ENCODE results near the gene SERAC1. TPM values are rescaled to one million over a fixed set of nuclear protein-coding genes. Genes with fewer than 3 reads are reported as not detected.
"Not testable (repeated sequence)": the region's sequence is repeated elsewhere in the genome, so short reads cannot be mapped to it uniquely, and the experiment has no call there.

The SERAC1 gene
- 4.7 and 4.9 TPM in 2 replicates for total RNA-seq

DNA sequence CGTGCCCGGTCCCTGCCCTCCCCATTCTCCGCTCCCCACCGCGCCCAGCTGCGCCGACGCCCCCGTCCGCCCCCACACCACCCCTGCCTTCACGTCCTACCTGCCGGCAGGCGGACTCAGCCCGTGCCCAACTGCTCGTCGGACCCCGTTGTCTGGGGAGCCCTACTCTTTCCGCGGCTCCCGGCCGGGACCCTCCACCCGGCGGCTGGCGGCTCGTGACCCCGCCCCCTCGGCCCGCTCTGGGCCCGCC lies at the start of gene SERAC1:
SERAC1 (minus strand) TSS at position 223 of the 250 bp plus-strand sequence. CDS start 9,899 bp downstream, outside the sequence.
- intact Hi-C loops (cut with micrococcal nuclease), result loop anchor here (1.0 to 5.0 kb wide), 4 partner anchors 39 to 786 kb away; partner anchors contain the start of gene ZDHHC14

DNA sequence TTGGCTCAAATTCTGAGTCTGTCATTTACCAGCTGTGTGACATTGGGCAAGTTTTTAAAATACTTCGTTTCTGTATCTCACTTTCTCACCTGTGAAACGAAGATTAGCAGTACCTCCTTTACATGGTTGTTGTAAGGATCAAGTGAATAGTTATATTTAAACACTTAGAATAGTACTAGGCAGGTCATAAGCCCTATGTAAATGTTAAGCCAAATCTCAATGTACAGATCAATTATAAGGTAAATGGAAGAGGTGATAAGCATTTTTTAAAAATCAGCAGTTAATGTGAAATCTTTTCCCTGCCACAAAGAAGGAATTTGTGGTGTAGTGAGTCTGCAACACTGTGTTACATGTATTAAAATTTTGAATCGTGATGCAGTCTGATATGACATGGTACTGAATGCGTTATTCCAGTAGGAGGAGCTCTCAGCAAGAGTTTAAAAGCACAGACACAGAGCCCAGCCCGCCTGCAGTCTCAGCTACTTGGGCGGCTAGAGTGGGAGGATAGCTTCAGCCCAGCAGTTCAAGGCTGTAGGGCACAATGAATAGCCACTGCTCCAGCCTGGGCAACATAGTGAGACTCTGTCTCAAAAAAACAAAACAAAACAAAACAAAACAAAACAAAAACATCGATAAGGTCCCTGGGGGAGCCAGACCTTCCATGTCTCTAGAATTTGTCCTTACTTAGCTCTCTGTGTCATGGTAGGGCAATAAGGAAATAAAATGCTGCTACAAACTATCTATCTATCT lies 46.0 kb upstream of the SERAC1 start:
- intact Hi-C loops (cut with micrococcal nuclease), result loop anchor here (1.0 to 10.0 kb wide), 5 partner anchors 348 to 761 kb away; partner anchors contain the start of gene TMEM181

DNA sequence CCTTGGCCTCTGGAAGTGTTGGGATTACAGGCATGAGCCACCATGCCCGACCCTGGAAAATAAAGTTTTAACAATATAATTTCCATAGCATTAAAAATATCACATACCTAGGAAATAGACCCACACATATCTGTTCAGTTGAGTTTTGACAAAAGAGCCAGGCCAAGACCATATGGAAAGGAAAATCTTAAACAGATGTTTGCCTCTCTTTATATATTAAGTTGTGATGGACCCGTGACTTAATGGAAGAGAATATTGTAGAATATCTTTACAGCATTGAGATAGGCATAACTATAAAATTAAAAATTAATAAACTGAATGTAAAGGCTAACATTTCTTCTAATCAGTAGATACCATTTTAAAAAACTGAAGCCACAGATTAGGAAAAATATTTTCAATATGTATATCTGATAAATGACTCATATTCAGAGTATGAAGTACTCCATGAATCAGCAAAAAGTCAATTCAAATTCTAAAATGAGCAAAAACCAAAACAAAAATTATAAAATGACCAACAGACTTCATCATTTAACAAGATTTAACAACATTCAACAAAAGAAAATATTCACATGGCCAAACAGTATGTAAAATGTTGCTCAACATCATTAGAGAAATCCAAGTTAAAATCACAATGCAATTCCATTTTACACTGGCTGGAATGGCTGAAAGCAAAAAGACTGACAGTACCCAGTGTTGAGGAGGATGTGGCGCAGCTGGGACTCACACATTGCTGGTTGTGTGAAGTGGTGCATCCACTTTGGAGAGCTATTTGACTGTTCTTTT lies 43.4 kb upstream of the SERAC1 start:
- intact Hi-C loops (cut with micrococcal nuclease), result loop anchor here (5.0 to 10.0 kb wide), 2 partner anchors 351 to 763 kb away; partner anchors contain the start of gene TMEM181

- intact Hi-C loops (cut with micrococcal nuclease), result loop anchor here (5.0 to 10.0 kb wide), 2 partner anchors 353 to 765 kb away; partner anchors contain the start of gene TMEM181
These were observed 41.7 kb upstream of the SERAC1 start for GRCh38 chr6:158209582-158210333.

DNA sequence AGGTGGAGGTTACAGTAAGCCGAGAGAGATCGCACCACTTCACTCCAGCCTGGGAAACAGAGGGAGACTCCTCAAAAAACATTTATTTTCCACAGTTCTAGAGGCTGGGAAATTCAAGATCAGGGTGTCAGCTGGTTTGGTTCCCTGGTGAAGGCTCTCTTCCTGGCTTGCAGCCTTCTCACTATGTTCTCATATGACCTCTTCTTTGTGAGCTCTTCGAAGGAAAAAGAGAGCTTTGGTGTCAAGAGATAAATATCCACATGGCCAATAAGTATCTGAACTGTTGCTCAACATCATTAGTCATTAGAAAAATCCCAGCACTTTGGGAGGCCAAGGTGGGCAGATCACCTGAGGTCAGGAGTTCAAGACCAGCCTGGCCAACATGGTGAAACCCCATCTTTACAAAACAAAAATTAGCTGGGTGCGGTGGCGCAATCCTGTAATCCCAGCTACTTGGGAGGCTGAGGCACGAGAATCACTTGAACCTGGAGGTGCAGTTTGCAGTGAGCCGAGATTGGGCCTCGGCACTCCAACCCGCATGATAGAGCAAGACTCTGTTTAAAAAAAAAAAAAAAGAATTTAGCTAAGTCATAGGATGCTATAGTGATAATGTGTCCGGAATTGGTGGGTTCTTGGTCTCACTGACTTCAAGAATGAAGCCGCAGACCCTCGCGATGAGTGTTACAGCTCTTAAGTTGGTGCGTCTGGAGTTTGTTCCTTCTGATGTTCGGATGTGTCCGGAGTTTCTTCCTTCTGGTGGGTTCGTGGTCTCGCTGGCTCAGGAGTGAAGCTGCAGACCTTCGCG lies 40.4 kb upstream of the SERAC1 start:
- intact Hi-C loops (cut with micrococcal nuclease), result not testable (repeated sequence)

DNA sequence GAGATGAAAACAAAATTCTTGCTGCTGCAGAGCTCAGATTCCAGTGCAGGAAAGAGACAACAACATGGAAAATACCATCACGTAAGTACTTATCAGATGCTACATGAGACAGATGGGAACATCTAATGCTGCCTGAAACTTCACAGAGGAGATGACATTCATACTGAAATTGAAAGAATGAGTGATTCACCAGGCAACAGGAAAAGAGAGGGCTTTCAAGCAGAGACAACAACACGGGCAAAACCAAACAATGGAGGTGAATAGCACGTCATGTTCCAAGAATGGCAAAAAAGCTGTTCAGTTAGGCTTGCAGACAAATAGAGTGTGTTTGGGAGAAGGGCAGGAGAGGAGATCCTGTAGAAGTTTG lies 39.3 kb upstream of the SERAC1 start:
- intact Hi-C loops (cut with micrococcal nuclease), result loop anchor here (1.0 to 2.0 kb wide), 2 partner anchors 39 to 441 kb away; partner anchors contain the start of genes GTF2H5 and SERAC1

GRCh38 chr6:158206740-158207421 lies 38.8 kb upstream of the SERAC1 start:
- intact Hi-C loops (cut with micrococcal nuclease), result loop anchor here (1.0 to 2.0 kb wide), 2 partner anchors 39 to 442 kb away; partner anchors contain the start of genes GTF2H5 and SERAC1

DNA sequence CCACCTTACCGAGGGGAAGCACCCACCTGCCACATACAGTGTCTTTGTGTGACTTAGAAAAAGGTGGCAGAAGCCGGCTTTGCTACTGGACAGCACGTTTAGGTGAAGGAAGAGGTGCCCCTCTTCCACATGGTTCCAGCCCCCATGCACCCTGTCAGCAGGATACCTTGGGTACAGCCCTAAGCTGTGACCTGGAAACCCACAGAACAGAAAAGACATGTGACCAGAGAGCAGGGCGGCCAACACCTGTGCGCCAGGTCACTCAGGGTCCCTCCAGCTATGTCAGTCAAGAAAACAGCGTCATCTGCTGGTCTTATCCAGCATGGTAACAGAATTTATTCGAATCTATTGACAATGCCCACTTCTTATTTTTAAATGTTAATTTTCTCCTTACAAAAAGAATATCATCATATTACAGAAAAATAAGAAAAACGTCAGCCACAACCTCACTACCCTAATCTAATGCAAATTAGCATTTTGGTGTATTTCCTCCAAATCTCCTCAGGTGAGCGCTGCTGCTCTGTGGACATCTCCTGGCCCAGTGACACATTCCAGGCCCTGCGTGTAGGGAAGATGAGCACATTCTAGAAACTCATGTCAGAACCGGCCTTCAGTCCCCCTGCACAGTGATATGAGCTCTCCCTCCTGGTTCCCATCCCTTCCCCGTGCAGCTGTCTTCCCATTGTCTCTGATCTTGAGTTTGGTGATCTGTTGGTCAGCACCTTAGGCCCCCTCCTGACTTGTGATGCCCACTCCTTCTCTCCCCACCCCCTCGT lies 37.3 kb upstream of the SERAC1 start:
- intact Hi-C loops (cut with micrococcal nuclease), result no loop called here

DNA sequence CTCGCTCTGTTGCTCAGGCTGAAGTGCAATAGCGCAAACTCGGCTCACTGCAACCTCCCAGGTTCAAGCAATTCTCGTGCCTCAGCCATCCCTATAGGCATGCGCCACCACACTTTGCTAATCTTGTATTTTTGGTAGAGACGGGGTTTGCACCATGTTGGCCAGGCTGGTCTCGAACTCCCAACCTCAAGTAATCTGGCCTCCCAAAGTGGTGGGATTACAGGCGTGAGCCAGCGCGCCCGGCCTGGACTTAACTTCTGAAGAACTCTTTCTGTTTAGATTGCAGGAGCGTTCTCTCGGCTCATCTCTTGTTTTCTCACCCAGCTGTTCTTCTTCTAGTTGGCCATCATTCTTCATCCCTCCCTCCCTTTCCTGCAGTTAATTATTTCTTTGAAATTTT lies 30.4 kb upstream of the SERAC1 start:
- intact Hi-C loops (cut with micrococcal nuclease), result no loop called here

DNA sequence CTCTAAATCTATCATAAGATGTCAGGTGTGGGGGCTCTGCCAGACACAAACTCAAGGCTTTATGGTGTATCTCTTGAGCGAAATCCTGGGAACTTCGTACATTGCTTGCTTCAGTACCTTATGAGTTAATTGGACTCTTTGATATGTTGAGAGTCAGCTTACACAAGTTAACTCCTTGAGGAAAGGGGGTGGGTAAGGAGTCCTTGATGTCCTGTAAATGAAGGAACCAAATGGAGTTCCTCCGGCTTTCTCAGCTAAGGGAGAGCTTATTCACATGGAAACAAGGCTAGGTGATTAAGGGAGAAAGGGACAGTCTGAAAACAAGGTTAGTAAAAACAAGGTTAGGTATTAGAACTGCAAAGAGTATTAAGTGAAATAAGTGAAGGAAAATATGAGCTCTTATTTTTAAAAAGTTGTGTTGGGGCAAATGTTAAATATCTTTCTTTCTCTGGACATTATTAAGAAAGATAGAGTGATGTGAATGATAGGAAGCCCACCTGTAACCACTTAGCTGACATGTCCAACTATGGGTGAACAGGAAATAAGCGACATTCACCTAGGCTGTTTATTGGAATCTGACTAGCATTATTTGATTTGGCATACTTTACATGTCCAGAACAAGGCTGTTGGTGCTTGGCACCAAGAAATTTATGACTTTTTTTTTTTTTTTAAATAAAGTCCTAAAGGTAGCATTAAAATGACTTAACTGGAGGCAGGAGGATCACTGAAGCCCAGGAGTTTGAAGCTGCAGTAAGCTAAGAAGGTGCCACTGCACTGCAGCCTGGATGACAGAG lies 26.6 kb upstream of the SERAC1 start:
- intact Hi-C loops (cut with micrococcal nuclease), result no loop called here

GRCh38 chr6:158191761-158192160 lies 23.7 kb upstream of the SERAC1 start:
- intact Hi-C loops (cut with micrococcal nuclease), result no loop called here

- intact Hi-C loops (cut with micrococcal nuclease), result no loop called here
These were observed 23.0 kb upstream of the SERAC1 start for GRCh38 chr6:158191032-158191431.

DNA sequence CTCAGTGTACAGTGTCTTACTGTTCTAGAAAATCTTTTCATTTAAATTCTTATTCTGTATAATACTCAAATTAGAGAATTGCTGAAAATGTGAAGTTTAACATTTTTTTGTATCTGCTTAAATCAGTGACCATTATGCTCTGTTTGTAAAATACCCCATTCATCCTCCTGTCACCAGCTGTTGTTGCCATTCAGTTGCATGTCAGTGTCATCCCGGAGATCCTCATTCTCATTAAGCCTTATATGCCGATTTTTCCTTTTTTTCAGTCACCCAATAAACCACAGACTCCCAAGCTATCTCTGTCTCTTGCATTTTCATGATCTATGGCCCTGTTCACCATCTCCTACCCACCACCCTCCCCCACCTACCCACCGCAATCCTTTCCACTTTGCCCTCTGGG lies 20.5 kb upstream of the SERAC1 start:
- intact Hi-C loops (cut with micrococcal nuclease), result no loop called here

DNA sequence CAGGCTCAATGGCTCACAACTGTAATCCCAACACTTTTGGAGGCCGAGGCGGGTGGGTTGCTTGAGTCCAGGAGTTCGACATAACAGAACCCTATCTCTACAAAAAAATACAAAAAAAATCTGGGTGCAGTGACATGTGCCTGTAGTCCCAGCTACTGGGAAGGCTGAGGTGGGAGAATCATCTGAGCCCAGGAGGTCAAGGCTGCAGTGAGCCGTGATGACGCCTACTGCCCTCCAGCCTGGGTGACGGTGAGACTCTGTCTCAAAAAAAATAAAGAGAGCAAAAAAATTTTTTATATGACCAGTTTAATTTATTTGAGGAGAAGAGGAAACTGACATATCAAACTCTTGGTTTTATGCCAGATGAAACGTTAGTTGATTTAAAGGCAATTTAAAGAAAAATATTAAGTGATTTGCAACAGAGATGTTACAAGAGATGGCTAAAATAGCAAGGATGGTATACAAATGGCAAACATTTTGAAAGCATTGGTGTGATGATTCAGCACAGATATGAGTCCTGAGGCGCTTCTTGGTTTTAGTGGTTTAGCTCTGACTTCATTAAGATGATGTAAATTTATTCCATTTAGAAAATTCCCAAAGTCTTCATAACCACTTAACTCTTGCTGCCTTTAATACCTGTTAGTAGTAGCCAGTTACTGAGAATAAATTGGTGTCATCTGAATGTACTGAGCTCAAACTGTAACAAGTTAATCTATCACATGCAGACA lies 17.8 kb upstream of the SERAC1 start:
- intact Hi-C loops (cut with micrococcal nuclease), result no loop called here

- intact Hi-C loops (cut with micrococcal nuclease), result no loop called here
These were observed 16.5 kb upstream of the SERAC1 start for GRCh38 chr6:158184608-158185007.

DNA sequence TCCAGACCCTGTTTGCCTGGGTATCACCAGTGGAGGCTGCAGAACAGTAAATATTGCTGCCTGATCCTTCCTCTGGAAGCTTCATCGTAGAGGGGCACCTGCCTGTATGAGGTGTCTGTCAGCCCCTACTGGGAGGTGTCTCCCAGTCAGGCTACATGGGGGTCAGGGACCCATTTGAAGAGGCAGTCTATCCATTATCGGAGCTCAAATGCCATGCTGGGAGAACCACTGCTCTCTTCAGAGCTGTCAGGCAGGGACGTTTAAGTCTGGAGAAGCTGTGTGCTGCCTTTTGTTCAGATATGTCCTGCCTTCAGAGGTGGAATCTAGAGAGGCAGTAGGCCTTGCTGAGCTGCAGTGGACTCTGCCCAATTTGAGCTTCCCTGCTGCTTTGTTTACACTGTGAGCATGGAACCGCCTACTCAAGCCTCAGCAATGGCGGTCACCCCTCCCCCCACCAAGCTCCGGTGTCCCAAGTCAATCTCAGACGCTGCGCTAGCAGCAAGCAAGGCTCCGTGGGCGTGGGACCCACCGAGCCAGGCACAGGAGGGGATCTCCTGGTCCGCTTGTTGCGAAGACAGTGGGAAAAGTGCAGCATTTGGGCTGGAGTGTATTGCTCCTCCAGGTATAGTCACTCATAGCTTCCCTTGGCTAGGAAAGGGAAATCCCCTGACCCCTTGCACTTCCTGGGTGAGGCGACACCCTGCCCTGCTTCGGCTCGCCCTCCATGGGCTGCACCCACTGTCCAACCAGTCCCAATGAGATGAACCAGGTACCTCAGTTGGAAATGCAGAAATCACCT lies 15.3 kb upstream of the SERAC1 start:
- intact Hi-C loops (cut with micrococcal nuclease), result not testable (repeated sequence)

DNA sequence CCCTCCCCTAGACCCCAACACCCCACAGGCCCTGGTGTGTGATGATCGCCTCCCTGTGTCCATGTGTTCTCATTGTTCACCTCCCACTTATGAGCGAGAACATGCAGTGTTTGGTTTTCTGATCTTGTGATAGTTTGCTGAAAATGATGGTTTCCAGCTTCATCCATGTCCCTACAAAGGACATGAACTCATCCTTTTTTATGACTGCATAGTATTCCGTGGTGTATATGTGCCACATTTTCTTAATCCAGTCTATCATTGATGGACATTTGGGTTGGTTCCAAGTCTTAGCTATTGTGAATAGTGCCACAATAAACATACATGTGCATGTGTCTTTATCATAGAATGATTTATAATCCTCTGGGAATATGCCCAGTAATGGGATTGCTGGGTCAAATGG lies 9.7 kb upstream of the SERAC1 start:
- intact Hi-C loops (cut with micrococcal nuclease), result not testable (repeated sequence)

Data from T-helper 2 cell treated with Interferon-gamma antibody and Interleukin-4, amounts not matched to agents 100 ng/mL and 5 ng/mL, for 36 hours (primary cell).